DND-41 (cell line): ENCODE results near the gene HSPBP1.

ENCODE experiments used
- ATAC-seq: fragments of 200-7000 bp; cut with Tn5 transposase; 3 replicates; pipeline ENCODE4 v1.9.1; 2021; ENCODE audit warnings: low read depth; ENCODE audit not compliant: insufficient read depth
- DNase-seq: peaks from one replicate; pipeline ENCODE4 v3.0.0-alpha.2; 2020
- H2AFZ ChIP-seq: 2 replicates; pipeline ENCODE4 v1.6.0; 2012; ENCODE audit warnings: low read depth, low read length
- H3K27ac ChIP-seq: 2 replicates; pipeline ENCODE4 v1.5.1; 2012; ENCODE audit warnings: low read length, inconsistent platforms
- H3K27me3 ChIP-seq: fragments of 200-600 bp; sonication (generic); 2 replicates; pipeline ENCODE4 v1.6.0; 2012; ENCODE audit warnings: low read length, mild to moderate bottlenecking, inconsistent platforms; ENCODE audit not compliant: insufficient read depth, poor library complexity
- H3K36me3 ChIP-seq: 2 replicates; pipeline ENCODE4 v1.5.1; 2012; ENCODE audit warnings: low read length, inconsistent platforms; ENCODE audit not compliant: insufficient read depth
- H3K4me1 ChIP-seq: 2 replicates; pipeline ENCODE4 v1.5.1; 2012; ENCODE audit warnings: mild to moderate bottlenecking, low read length; ENCODE audit not compliant: insufficient read depth
- H3K4me2 ChIP-seq: 2 replicates; pipeline ENCODE4 v1.6.0; 2012; ENCODE audit warnings: mild to moderate bottlenecking, moderate library complexity, low read length, inconsistent platforms; ENCODE audit not compliant: insufficient read depth
- H3K4me3 ChIP-seq, 2 experiments: fragments of 200-600 bp in 1 of 2; shearing (Covaris generic) in 1 of 2; 2 replicates each; pipeline ENCODE4 v1.5.1; 2012 to 2016; ENCODE audit warnings: inconsistent platforms in 2 of 2, low read length in 2 of 2, mild to moderate bottlenecking in 2 of 2, low read depth in 1 of 2, moderate library complexity in 1 of 2
- H3K79me2 ChIP-seq: 2 replicates; pipeline ENCODE4 v1.6.0; 2012; ENCODE audit warnings: low read length, inconsistent platforms; ENCODE audit not compliant: insufficient read depth
- H3K9ac ChIP-seq: 2 replicates; pipeline ENCODE4 v1.6.0; 2012; ENCODE audit warnings: low read depth, mild to moderate bottlenecking, inconsistent platforms, low read length, moderate library complexity
- H3K9me3 ChIP-seq: 2 replicates; pipeline ENCODE4 v1.5.1; 2012; ENCODE audit warnings: low read length, moderate library complexity, mild to moderate bottlenecking, inconsistent platforms; ENCODE audit not compliant: insufficient read depth, severe bottlenecking
- H4K20me1 ChIP-seq: 2 replicates; pipeline ENCODE4 v1.6.0; 2012; ENCODE audit warnings: low read length; ENCODE audit not compliant: insufficient read depth
- EZH2 ChIP-seq: IDR thresholded peaks from 3 replicates; pipeline ENCODE4 v1.6.1; 2012; ENCODE audit warnings: borderline replicate concordance, low read depth, mild to moderate bottlenecking, moderate library complexity, low read length, inconsistent platforms; ENCODE audit not compliant: severe bottlenecking
- TF ChIP-seq, protein P1 (sequence below): IDR thresholded peaks from 2 replicates; pipeline ENCODE4 v1.5.1; 2012; ENCODE audit warnings: borderline replicate concordance, low read length, moderate library complexity, mild to moderate bottlenecking; ENCODE audit not compliant: poor library complexity, severe bottlenecking; ENCODE audit errors: extremely low read depth

HSPBP1 gene

DNA sequence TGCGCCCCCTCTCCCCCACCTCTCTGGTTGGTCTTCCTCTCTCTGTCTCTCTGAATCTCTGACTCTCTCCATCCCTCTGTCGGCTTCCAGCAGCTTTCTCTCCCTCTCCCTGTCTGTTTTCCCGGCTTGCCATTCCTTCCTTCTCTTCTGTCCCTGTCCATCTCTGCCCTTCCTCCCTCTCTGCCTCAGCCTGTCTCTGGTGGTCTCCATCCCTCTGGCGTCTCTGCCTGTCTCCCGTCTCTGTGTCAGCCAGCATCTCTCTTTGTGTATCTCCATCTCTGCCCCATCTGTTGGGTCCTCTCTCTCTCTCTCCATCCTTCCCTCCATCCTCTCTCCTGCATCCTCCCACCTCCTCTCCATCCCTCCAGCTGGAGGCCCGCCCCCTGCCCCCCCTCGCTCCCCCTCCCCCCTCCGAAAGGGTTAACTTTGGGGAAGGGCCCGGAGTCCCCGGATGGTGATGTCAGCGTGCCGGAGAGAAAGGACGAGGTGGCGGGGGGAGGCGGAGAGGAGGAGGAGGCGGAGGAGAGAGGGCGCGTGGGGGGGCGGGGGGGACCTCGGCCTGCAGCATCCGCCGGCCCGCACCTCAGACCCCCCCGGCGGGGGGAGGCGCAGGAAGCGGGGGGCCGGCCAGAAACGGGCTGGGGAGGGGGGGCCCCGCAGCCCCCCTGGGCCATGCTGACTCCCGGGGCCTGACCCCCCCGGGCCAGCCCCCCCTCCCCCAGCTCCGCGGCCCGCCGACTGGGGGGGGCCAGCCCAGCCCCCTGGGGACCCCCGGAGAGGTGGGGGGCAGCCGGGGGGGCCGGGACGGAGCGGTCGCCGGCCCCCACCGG is 3.9 kb upstream of the HSPBP1 start, which contains the start of gene BRSK1:
BRSK1 (plus strand) TSS at position 450 of the 830 bp plus-strand sequence. CDS start 446 bp downstream, outside the sequence.
- H3K4me2 ChIP-seq = peak within 1 kb of the TSS; percentile 7; the same call in 1 of the 2 replicates
- ATAC-seq (0 out of 3 replicates have a peak, but pooled peaks have one; percentile 12), DNase-seq (peak; percentile 73)
- no peak within 1 kb of the TSS for H3K4me3 ChIP-seq
- no peaks in the 10 kb centered on the region for H4K20me1 ChIP-seq
- H3K9ac ChIP-seq = no peak within 1 kb of the TSS
- H3K79me2 ChIP-seq = peaks cover 9% of the 10 kb centered on the region
- H3K27me3 ChIP-seq = no peaks in the 10 kb centered on the region
- H3K4me1 ChIP-seq = peaks cover 15% of the 10 kb centered on the region
- no peaks in the 10 kb centered on the region for H3K36me3 ChIP-seq
- no peak within 1 kb of the TSS for H3K27ac ChIP-seq
- no peak for TF ChIP-seq EZH2
- TF ChIP-seq, protein P1, sequence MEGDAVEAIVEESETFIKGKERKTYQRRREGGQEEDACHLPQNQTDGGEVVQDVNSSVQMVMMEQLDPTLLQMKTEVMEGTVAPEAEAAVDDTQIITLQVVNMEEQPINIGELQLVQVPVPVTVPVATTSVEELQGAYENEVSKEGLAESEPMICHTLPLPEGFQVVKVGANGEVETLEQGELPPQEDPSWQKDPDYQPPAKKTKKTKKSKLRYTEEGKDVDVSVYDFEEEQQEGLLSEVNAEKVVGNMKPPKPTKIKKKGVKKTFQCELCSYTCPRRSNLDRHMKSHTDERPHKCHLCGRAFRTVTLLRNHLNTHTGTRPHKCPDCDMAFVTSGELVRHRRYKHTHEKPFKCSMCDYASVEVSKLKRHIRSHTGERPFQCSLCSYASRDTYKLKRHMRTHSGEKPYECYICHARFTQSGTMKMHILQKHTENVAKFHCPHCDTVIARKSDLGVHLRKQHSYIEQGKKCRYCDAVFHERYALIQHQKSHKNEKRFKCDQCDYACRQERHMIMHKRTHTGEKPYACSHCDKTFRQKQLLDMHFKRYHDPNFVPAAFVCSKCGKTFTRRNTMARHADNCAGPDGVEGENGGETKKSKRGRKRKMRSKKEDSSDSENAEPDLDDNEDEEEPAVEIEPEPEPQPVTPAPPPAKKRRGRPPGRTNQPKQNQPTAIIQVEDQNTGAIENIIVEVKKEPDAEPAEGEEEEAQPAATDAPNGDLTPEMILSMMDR = no peak
- H3K9me3 ChIP-seq = no peaks in the 10 kb centered on the region
- H2AFZ ChIP-seq = no peak within 1 kb of the TSS; the same call in 1 of the 2 replicates

DNA sequence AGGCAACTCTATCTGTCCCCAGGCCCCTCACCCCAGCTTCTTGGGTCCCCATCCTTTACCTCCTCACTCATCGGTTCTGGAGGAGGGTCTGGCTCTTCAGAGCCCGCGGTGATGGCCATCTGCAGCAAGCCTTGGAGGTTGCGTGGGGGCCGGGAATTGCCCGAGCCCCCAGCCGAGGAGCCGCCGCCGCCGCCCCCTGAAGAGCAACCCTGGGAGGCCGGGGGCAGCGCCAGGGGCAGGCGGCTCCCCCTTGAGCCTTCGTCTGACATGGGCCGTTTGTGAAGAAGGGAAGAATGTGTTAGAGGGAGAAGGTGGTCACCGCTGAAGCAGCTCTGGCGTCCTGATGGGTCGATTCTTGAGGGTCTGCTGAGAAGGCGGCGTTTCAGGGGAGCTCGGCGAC is 570 bp downstream of the HSPBP1 start:
- Histone ChIP-seq H3K79me2 (peaks cover 16% of the 10 kb centered on the region), H2AFZ (peak overlapping the region; percentile 84), H3K27me3 (no peaks in the 10 kb centered on the region), H3K27ac (peak overlapping the region; percentile 67), H3K9ac (peak overlapping the region; percentile 52), H3K36me3 (peaks cover 34% of the 10 kb centered on the region), H3K9me3 (no peaks in the 10 kb centered on the region), H3K4me1 (peaks cover 21% of the 10 kb centered on the region), H3K4me3 (peak overlapping the region; percentile 40 to 73; a peak in 3 of 4 replicates), H3K4me2 (peak overlapping the region; percentile 75), H4K20me1 (no peaks in the 10 kb centered on the region)
- ATAC-seq (no peak), DNase-seq (no peak)
- TF ChIP-seq, protein P1 = no peak
- no peak for TF ChIP-seq EZH2

DNA sequence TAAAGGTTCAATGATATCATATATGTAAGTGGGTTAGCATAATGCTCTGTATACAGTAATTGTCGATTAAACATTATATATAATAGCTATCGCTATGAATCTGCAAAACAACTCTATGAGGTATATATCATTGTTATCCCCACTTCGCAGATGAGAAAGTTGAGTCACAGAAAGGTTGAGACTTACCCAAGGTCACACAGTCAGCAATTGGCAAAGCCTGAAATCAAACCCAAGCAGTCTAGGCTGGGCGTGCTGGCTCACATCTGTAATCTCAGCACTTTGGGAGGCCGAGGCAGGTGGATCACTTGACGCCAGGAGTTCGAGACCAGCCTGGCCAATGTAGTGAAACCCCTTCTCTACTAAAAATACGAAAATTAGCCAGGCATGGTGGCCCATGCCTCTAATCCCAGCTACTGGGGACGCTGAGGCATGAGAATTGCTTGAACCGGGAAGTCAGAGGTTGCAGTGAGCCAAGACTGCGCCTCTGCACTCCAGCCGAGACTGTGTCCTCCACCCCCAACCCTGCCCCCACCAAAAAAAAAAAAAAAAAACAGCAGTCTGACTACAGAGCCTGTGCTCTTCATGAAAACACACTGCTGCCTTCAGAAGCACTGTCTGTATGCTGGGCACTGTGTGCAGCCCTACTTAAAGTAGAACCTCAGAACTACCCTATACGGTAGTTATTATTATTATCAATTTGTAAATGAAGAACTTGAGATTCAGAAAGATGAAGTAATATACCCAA is 1.3 kb downstream of the HSPBP1 start:
- H3K4me3 ChIP-seq = peak overlapping the region in 1 of 2 experiments; percentile 73; a peak in 2 of 4 replicates
- peaks cover 40% of the 10 kb centered on the region for H3K36me3 ChIP-seq
- H3K9me3 ChIP-seq = no peaks in the 10 kb centered on the region
- no peaks in the 10 kb centered on the region for H3K27me3 ChIP-seq
- peak overlapping the region; percentile 75 for H3K4me2 ChIP-seq
- peaks cover 21% of the 10 kb centered on the region for H3K4me1 ChIP-seq
- no peak overlapping the region for H3K27ac ChIP-seq
- no peaks in the 10 kb centered on the region for H4K20me1 ChIP-seq
- H3K9ac ChIP-seq = peak overlapping the region; percentile 52; the same call in 1 of the 2 replicates
- ATAC-seq (no peak), DNase-seq (no peak)
- no peak overlapping the region for H2AFZ ChIP-seq
- peaks cover 16% of the 10 kb centered on the region for H3K79me2 ChIP-seq
- no peak for TF ChIP-seq EZH2
- TF ChIP-seq, protein P1 = no peak
